ENCODE results near the gene APCDD1L.

DNA sequence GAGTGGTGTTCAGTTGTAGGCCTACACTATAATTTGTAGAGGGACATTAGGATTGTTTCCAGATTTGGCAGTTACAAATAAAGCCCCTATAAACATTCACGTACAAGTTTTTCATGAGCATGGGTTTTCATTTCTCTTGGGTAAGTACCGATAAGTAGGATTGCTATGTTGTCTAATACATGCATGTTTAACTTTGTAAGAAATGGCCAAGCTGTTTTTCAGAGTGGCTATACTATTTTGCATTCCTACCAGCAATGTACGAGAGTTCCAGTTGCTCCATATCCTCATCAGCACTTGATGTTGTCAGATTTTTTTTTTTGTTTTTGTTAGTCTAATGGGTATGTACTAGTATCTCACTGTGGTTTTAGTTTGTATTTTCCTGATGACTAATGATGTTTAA, 11.2 kb upstream of the APCDD1L start:
- TF ChIP-seq, protein P1, sequence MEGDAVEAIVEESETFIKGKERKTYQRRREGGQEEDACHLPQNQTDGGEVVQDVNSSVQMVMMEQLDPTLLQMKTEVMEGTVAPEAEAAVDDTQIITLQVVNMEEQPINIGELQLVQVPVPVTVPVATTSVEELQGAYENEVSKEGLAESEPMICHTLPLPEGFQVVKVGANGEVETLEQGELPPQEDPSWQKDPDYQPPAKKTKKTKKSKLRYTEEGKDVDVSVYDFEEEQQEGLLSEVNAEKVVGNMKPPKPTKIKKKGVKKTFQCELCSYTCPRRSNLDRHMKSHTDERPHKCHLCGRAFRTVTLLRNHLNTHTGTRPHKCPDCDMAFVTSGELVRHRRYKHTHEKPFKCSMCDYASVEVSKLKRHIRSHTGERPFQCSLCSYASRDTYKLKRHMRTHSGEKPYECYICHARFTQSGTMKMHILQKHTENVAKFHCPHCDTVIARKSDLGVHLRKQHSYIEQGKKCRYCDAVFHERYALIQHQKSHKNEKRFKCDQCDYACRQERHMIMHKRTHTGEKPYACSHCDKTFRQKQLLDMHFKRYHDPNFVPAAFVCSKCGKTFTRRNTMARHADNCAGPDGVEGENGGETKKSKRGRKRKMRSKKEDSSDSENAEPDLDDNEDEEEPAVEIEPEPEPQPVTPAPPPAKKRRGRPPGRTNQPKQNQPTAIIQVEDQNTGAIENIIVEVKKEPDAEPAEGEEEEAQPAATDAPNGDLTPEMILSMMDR (conservative IDR thresholded peaks at IDR 0.05; ENCODE audit: low read length): no peak
- no peak for TF ChIP-seq EZH2phosphoT487 (IDR thresholded peaks at IDR 0.05; ENCODE audit: borderline replicate concordance)

All from Loucy (cell line).